Kidney glomerular epithelial cell (primary cell): ENCODE results near the gene CHORDC1.
"Not testable (repeated sequence)": the region's sequence is repeated elsewhere in the genome, so short reads cannot be mapped to it uniquely, and the experiment has no call there.

Experiments used
- DNase-seq: peaks from one replicate; lab custom pipeline; 2025; lab: John Stamatoyannopoulos, UW

CHORDC1 gene

GRCh38 chr11:90222459-90223247 lies at the start of gene CHORDC1:
Gene CHORDC1 (minus strand): TSS chr11:90223049. CDS start chr11:90222954, 95 bp downstream.
- DNase-seq = peak; percentile 85

- no peak for DNase-seq
Observed at GRCh38 chr11:90257158-90257525, 34.3 kb upstream of the CHORDC1 start.

GRCh38 chr11:90256404-90257157 lies 33.7 kb upstream of the CHORDC1 start:
- no peak for DNase-seq

- DNase-seq = no peak
Observed at GRCh38 chr11:90254065-90254464, 31.2 kb upstream of the CHORDC1 start.

GRCh38 chr11:90252053-90252452 lies 29.2 kb upstream of the CHORDC1 start:
- no peak for DNase-seq

- DNase-seq = no peak
Observed at GRCh38 chr11:90251599-90251998, 28.8 kb upstream of the CHORDC1 start.

GRCh38 chr11:90250970-90251369 lies 28.1 kb upstream of the CHORDC1 start:
- no peak for DNase-seq

GRCh38 chr11:90246468-90246867 lies 23.6 kb upstream of the CHORDC1 start:
- no peak for DNase-seq

- no peak for DNase-seq
Observed at GRCh38 chr11:90243534-90243933, 20.7 kb upstream of the CHORDC1 start.

- DNase-seq = no peak
Observed at GRCh38 chr11:90242894-90243416, 20.1 kb upstream of the CHORDC1 start.

GRCh38 chr11:90241414-90241813 lies 18.6 kb upstream of the CHORDC1 start:
- DNase-seq = no peak

GRCh38 chr11:90239967-90240636 lies 17.3 kb upstream of the CHORDC1 start:
- DNase-seq = not testable (repeated sequence)

- no peak for DNase-seq
Observed at GRCh38 chr11:90237004-90237403, 14.2 kb upstream of the CHORDC1 start.

GRCh38 chr11:90235526-90235925 lies 12.7 kb upstream of the CHORDC1 start:
- no peak for DNase-seq

GRCh38 chr11:90234977-90235376 lies 12.1 kb upstream of the CHORDC1 start:
- no peak for DNase-seq

GRCh38 chr11:90229791-90230190 lies 6.9 kb upstream of the CHORDC1 start:
- no peak for DNase-seq

- DNase-seq = no peak
Observed at GRCh38 chr11:90228056-90228455, 5.2 kb upstream of the CHORDC1 start.

GRCh38 chr11:90223248-90223585 lies 368 bp upstream of the CHORDC1 start:
- DNase-seq = no peak

GRCh38 chr11:90221803-90222458 lies 918 bp downstream of the CHORDC1 start:
- DNase-seq = peak; percentile 54

GRCh38 chr11:90220391-90220790 lies 2.5 kb downstream of the CHORDC1 start:
- DNase-seq = no peak

- no peak for DNase-seq
Observed at GRCh38 chr11:90219438-90219837, 3.4 kb downstream of the CHORDC1 start.

GRCh38 chr11:90218606-90219005 lies 4.2 kb downstream of the CHORDC1 start:
- DNase-seq = no peak
